ENCODE results near the gene FAM83G. TPM values are rescaled to one million over a fixed set of nuclear protein-coding genes. Genes with fewer than 3 reads are reported as not detected.

Gene FAM83G
- total and polyA plus RNA-seq, 12 donors, result 1.8 to 7.3 (median 4.0) TPM

DNA sequence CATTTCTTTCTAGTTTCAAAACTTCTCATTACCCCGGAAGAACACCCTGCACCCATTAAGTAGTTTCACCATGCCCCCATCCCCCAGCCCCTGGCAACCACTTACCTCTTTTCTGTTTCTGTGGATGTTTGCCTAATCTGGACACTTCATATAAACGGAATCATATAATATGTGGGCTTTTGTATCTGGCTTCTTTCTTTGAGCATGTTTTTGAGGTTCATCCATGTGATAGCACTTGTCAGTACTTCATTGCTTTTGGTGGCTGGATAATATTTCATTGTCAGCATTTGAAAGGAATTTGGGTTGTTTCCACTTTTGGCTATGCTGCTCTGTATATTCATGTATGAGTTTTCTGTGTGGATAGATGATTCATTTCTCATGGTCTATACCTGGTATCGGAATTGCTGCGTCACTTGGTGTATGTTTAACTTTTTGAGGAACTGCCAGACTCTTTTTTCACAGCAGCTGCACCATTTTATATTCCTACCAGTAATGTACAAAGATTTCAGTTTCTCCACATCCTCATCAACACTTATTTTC is 82.6 kb downstream of the FAM83G start:
- no peak for DNase-seq
- H3K27me3 ChIP-seq, result no peaks in the 10 kb centered on the region
- H3K4me1 ChIP-seq (replicated peaks in 1 of 2), result peaks cover 6 to 15% of the 10 kb centered on the region in 2 donors
- intact Hi-C loops (cut with DNase I), result no loop called here
- no peak overlapping the region for H3K4me3 ChIP-seq
- H3K27ac ChIP-seq, result no peak overlapping the region
- no peak for TF ChIP-seq CTCF (IDR thresholded peaks at IDR 0.05)
- no peak for TF ChIP-seq POLR2A (IDR thresholded peaks at IDR 0.05)
- no peaks in the 10 kb centered on the region for H3K9me3 ChIP-seq (replicated peaks in 1 of 3)
- WGBS, 4 donors, result 74 to 90% (median 82%) methylated on average over 4 of the region's 4 CpGs
- H3K36me3 ChIP-seq (replicated peaks in 1 of 2), result peaks cover 0 to 7% of the 10 kb centered on the region in 2 donors

DNA sequence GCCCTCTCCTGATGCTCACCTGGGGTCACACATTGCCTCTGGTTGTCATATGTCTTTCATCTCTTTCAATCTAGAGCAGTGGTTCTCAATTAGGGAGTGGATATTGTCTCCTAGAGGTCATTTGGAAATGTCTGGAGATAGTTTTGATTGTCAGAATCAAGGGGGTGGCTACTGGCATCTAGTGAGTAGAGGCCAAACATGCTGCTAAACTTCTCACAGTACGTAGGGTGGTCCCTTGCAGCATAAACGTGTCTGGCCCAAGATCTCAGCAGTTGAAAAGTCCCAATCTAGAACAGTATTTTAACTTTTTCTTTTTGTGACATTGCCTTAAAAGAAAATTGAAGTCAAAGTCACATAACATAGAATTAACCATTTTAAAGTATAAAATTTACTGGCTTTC is 83.1 kb downstream of the FAM83G start:
- no peak for DNase-seq
- H3K4me1 ChIP-seq (replicated peaks in 1 of 2), result peaks cover 6 to 15% of the 10 kb centered on the region in 2 donors
- H3K9me3 ChIP-seq (replicated peaks in 1 of 3), result no peaks in the 10 kb centered on the region
- TF ChIP-seq POLR2A (IDR thresholded peaks at IDR 0.05) (no peak), CTCF (IDR thresholded peaks at IDR 0.05) (no peak)
- 59 to 91% (median 88%) methylated on average over 2 of the region's 2 CpGs for WGBS, 4 donors
- no peak overlapping the region for H3K27ac ChIP-seq
- no peak overlapping the region for H3K4me3 ChIP-seq
- intact Hi-C loops (cut with DNase I), result no loop called here
- no peaks in the 10 kb centered on the region for H3K27me3 ChIP-seq
- H3K36me3 ChIP-seq (replicated peaks in 1 of 2), result peaks cover 0 to 12% of the 10 kb centered on the region in 2 donors

- H3K4me1 ChIP-seq (replicated peaks in 1 of 2), result peaks cover 6 to 15% of the 10 kb centered on the region in 2 donors
- H3K4me3 ChIP-seq, result no peak overlapping the region
- 17 to 21% (median 19%) methylated on average over 6 of the region's 6 CpGs for WGBS, 4 donors
- H3K27ac ChIP-seq, result no peak overlapping the region
- H3K27me3 ChIP-seq, result no peaks in the 10 kb centered on the region
- TF ChIP-seq CTCF (IDR thresholded peaks at IDR 0.05), result no peak
- TF ChIP-seq POLR2A (IDR thresholded peaks at IDR 0.05), result no peak
- peak in 2 of 7 donors; percentile 30 to 31 for DNase-seq
- H3K36me3 ChIP-seq (replicated peaks in 1 of 2), result peaks cover 0 to 15% of the 10 kb centered on the region in 2 donors
- intact Hi-C loops (cut with DNase I), result no loop called here
- H3K9me3 ChIP-seq (replicated peaks in 1 of 3), result no peaks in the 10 kb centered on the region
These were observed 83.6 kb downstream of the FAM83G start for GRCh38 chr17:18920911-18921441.

- WGBS, 4 donors, result 84 to 94% (median 89%) methylated on average over 6 of the region's 6 CpGs
These were observed 84.6 kb downstream of the FAM83G start for GRCh38 chr17:18919963-18920362.

More at GRCh38 chr17:18919963-18920362, 84.6 kb downstream of the FAM83G start:
- intact Hi-C loops (cut with DNase I), result no loop called here
- H3K27ac ChIP-seq, result no peak overlapping the region
- TF ChIP-seq CTCF (IDR thresholded peaks at IDR 0.05) (no peak), POLR2A (IDR thresholded peaks at IDR 0.05) (no peak)
- H3K4me1 ChIP-seq (replicated peaks in 1 of 2), result peaks cover 6 to 15% of the 10 kb centered on the region in 2 donors
- DNase-seq, result no peak
- no peaks in the 10 kb centered on the region for H3K27me3 ChIP-seq
- no peaks in the 10 kb centered on the region for H3K9me3 ChIP-seq (replicated peaks in 1 of 3)
- no peak overlapping the region for H3K4me3 ChIP-seq
- H3K36me3 ChIP-seq (replicated peaks in 1 of 2), result peaks cover 0 to 19% of the 10 kb centered on the region in 2 donors

Small RNA genes within 50 kb of the gene (small RNA-seq; reads per million reads assigned to genes)
- 0 reads per million in 2 donors for gene AC090286.3
- gene RF00324, result 0 reads per million in 2 donors

Other genes starting within 250 kb of the FAM83G start
- 10 to 100 TPM; 33.0 to 86.0 (median 47.8) TPM for gene TVP23B, start 223.6 kb downstream of the FAM83G start, total RNA-seq
- 10 to 100 TPM; 16.2 to 70.9 (median 32.5) TPM for gene TVP23B, start 223.6 kb downstream of the FAM83G start, polyA plus RNA-seq
- gene PRPSAP2, start 146.6 kb downstream of the FAM83G start, total RNA-seq, result 10 to 100 TPM; 25.0 to 56.9 (median 33.7) TPM
- 10 to 100 TPM; 13.9 to 50.0 (median 22.5) TPM for gene PRPSAP2, start 146.6 kb downstream of the FAM83G start, polyA plus RNA-seq
- gene SLC5A10, start 52.6 kb downstream of the FAM83G start, total RNA-seq, result under 1 TPM in 2 of 9 donors, not detected in 7; 0.16 to 0.94 TPM
- under 1 TPM in 2 of 3 donors, not detected in 1; 0.20 to 0.24 TPM for gene SLC5A10, start 52.6 kb downstream of the FAM83G start, polyA plus RNA-seq
- 10 to 100 TPM in 1 of 9 donors, 1 to 10 TPM in 8; 3.5 to 11.7 (median 7.2) TPM for gene GRAP, start 42.2 kb upstream of the FAM83G start, total RNA-seq
- 10 to 100 TPM in 1 of 3 donors, 1 to 10 TPM in 2; 1.7 to 17.0 (median 8.4) TPM for gene GRAP, start 42.2 kb upstream of the FAM83G start, polyA plus RNA-seq
- 1 to 10 TPM in 7 of 9 donors, under 1 TPM in 2; 0.72 to 9.1 (median 2.9) TPM for gene GRAPL, start 122.8 kb upstream of the FAM83G start, total RNA-seq
- 10 to 100 TPM in 1 of 3 donors, 1 to 10 TPM in 1, under 1 TPM in 1; 0.46 to 10.4 (median 3.2) TPM for gene GRAPL, start 122.8 kb upstream of the FAM83G start, polyA plus RNA-seq
- gene EPN2, start 232.6 kb upstream of the FAM83G start, total RNA-seq, result 10 to 100 TPM; 16.0 to 53.8 (median 21.1) TPM
- gene EPN2, start 232.6 kb upstream of the FAM83G start, polyA plus RNA-seq, result 10 to 100 TPM; 12.0 to 24.6 (median 23.9) TPM